Duodenal mucosa (tissue), 2 donors: ENCODE measurements around the gene EXOSC3.
A peak's percentile ranks its signal among the peaks of the same experiment; 100 is the strongest.
"Not testable (repeated sequence)": the region's sequence is repeated elsewhere in the genome, so short reads cannot be mapped to it uniquely, and the experiment has no call there.

Experiments
- H3K27ac ChIP-seq: one replicate; pipeline ENCODE4 v1.7.0; 2013; ENCODE audit warnings: low read depth, low read length
- H3K27me3 ChIP-seq, 2 donors: one replicate each; pipeline ENCODE4 v1.7.0; 2013; ENCODE audit warnings: low read length in 2 of 2, control low read depth in 1 of 2; ENCODE audit not compliant: insufficient read depth in 2 of 2, control insufficient read depth in 1 of 2
- H3K36me3 ChIP-seq, 2 donors: one replicate each; pipeline ENCODE4 v1.7.0; 2013; ENCODE audit warnings: low read length in 2 of 2, control low read depth in 1 of 2; ENCODE audit not compliant: insufficient read depth in 2 of 2, control insufficient read depth in 1 of 2
- H3K4me1 ChIP-seq, 2 donors: one replicate each; pipeline ENCODE4 v1.7.0; 2013; ENCODE audit warnings: low read length in 2 of 2, control low read depth in 1 of 2; ENCODE audit not compliant: insufficient read depth in 2 of 2, control insufficient read depth in 1 of 2
- H3K4me3 ChIP-seq, 2 donors: one replicate each; pipeline ENCODE4 v1.7.0; 2013; ENCODE audit warnings: low read length in 2 of 2, low read depth in 1 of 2
- H3K9ac ChIP-seq, 2 donors: one replicate each; pipeline ENCODE4 v1.7.0; 2013; ENCODE audit warnings: low read length in 2 of 2, low read depth in 1 of 2
- H3K9me3 ChIP-seq, 2 donors: one replicate each; pipeline ENCODE4 v1.7.0; 2013; ENCODE audit warnings: low read length in 2 of 2, control low read depth in 1 of 2; ENCODE audit not compliant: control insufficient read depth in 1 of 2

The EXOSC3 gene

DNA sequence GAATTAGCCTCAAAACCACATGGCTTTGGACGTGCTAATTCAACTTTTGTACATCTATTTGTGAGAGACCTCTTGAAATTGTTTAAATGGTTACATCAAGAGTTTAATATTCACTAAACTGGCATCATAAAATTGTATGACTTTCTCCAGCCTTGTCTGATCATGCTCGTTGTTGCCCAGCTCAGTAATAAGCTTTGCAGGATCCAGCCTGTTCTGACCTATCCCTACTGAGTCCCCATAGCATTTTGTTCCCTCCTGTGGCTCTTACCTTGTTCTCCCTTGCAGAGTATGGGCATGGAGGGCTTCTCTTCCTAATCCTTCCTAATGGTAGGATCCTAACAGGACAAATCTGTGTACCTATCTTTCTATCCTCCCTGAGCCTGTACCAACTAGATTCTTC lies 6.3 kb downstream of the EXOSC3 start:
- Histone ChIP-seq H3K4me3 (no peak overlapping the region), H3K9ac (no peak overlapping the region), H3K27me3 (no peaks in the 10 kb centered on the region), H3K4me1 (peaks cover 0 to 8% of the 10 kb centered on the region in 2 donors), H3K9me3 (no peaks in the 10 kb centered on the region), H3K36me3 (peaks cover 16 to 72% of the 10 kb centered on the region in 2 donors), H3K27ac (no peak overlapping the region)

DNA sequence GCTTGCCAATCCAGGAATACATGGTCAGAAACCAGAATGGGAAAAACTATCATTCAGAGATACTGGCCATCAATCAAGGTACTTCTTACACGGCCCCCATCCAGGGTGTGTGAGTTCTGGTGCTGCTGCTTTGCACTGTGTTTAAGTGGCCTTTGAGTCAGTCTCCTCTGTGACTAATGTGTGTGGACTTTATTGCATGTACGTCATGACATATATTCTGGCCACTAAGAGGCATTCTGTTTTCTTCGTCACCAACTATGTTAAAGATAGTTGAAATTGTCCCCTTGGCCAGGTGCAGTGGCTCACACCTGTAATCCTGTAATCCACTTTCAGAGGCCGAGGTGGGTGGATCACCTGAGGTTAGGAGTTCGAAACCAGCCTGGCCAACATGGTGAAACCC lies 8.5 kb downstream of the EXOSC3 start:
- Histone ChIP-seq H3K27me3 (no peaks in the 10 kb centered on the region), H3K9me3 (no peaks in the 10 kb centered on the region), H3K4me1 (no peaks in the 10 kb centered on the region), H3K9ac (no peak overlapping the region), H3K36me3 (peaks cover 16 to 68% of the 10 kb centered on the region in 2 donors), H3K27ac (no peak overlapping the region), H3K4me3 (no peak overlapping the region)

GRCh38 chr9:37775216-37775919 lies 9.5 kb downstream of the EXOSC3 start:
- H3K4me1 ChIP-seq, result no peaks in the 10 kb centered on the region
- H3K27ac ChIP-seq, result no peak overlapping the region
- H3K9ac ChIP-seq, result no peak overlapping the region
- H3K9me3 ChIP-seq, result no peaks in the 10 kb centered on the region
- H3K36me3 ChIP-seq, result peaks cover 20 to 68% of the 10 kb centered on the region in 2 donors
- H3K27me3 ChIP-seq, result no peaks in the 10 kb centered on the region
- no peak overlapping the region for H3K4me3 ChIP-seq

DNA sequence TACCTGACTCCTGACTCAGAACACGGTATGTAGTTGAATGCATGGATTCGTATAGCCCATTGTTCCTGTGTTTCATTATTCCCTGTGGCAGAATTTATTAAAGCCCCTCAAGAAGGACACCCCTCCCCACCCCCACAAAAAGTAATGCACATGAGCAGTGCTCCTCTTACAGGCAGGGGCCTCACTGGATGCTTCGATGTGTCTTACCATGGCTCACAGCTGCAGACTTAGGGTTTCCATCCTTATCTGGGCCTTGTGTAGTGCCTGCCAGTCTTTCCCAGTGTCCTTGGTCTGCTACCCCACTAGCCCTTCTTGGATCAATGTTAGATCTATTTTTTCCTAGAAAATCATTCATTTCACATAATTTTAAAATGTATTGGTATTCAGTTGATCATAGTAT lies 14.9 kb downstream of the EXOSC3 start:
- Histone ChIP-seq H3K36me3 (peaks cover 5 to 39% of the 10 kb centered on the region in 2 donors), H3K9me3 (no peaks in the 10 kb centered on the region), H3K27me3 (no peaks in the 10 kb centered on the region)

GRCh38 chr9:37769306-37769705 lies 15.6 kb downstream of the EXOSC3 start:
- Histone ChIP-seq H3K36me3 (peaks cover 5 to 43% of the 10 kb centered on the region in 2 donors), H3K27me3 (no peaks in the 10 kb centered on the region), H3K9me3 (no peaks in the 10 kb centered on the region), H3K27ac (no peak overlapping the region), H3K4me3 (no peak overlapping the region), H3K4me1 (no peaks in the 10 kb centered on the region), H3K9ac (no peak overlapping the region)

More for the DNA sequence above, 14.9 kb downstream of the EXOSC3 start:
- Histone ChIP-seq H3K9ac (no peak overlapping the region), H3K4me3 (no peak overlapping the region), H3K4me1 (no peaks in the 10 kb centered on the region), H3K27ac (no peak overlapping the region)

GRCh38 chr9:37765263-37765662 lies 19.6 kb downstream of the EXOSC3 start:
- not testable (repeated sequence) for H3K27ac ChIP-seq, H3K4me1 ChIP-seq, H3K9me3 ChIP-seq, H3K4me3 ChIP-seq, H3K27me3 ChIP-seq, H3K9ac ChIP-seq
- peaks cover 0 to 15% of the 10 kb centered on the region in 2 donors for H3K36me3 ChIP-seq

DNA sequence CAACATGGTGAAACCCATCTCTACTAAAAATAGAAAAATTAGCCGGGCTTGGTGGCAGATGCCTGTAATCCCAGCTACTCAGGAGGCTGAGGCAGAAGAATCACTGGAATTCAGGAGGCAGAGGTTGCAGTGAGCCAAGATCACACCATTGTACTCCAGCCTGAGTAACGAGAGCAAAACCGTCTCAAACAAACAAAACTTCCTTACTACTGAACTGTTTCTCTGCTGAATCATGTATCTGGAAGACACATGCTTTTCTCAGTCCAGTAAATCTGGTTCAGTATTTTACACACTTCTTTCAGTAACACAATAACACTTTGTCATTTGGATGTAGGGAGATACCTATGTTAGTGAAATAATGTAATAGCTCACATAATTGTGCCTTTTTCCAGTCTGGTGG lies 23.4 kb downstream of the EXOSC3 start:
- no peak overlapping the region for H3K9ac ChIP-seq
- H3K27me3 ChIP-seq, result no peaks in the 10 kb centered on the region
- H3K9me3 ChIP-seq, result no peaks in the 10 kb centered on the region
- H3K4me1 ChIP-seq, result no peaks in the 10 kb centered on the region
- peaks cover 0 to 4% of the 10 kb centered on the region in 2 donors for H3K36me3 ChIP-seq
- no peak overlapping the region for H3K4me3 ChIP-seq
- H3K27ac ChIP-seq, result no peak overlapping the region

DNA sequence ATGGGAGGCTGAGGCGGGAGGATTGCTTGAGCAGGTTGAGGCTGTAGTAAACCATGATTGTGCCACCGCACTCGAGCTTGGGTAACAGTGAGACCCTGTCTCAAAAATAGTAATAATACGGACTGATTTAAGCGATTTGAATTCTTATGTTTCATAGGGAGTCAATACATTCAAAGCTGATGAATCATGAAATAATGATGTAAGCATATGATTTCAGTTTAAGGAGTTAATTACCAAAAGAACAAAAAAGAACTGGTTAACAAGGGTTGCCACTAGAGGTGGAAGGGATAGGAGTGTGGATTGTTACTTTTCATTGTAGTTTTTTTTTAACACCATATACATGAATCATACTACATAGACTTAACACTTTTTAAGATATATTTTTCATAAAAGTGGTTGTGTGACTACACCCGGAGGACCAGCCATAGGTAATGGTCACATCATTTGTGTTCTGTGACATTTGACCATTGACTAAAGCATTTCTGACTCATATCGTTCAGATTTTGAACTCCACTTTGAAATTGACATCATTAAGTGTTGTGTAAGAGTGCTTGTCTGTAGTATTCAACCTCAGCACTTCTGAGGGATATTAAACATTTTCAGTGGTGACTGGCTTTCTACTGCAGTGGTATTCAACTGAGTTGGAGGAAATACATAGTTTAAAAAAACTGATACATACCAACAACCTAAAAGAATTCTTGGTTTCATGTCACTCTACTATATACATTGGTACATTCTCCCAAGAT lies 24.3 kb downstream of the EXOSC3 start:
- H3K36me3 ChIP-seq, result peaks cover 0 to 4% of the 10 kb centered on the region in 2 donors
- H3K9me3 ChIP-seq, result no peaks in the 10 kb centered on the region
- H3K4me1 ChIP-seq, result no peaks in the 10 kb centered on the region
- no peak overlapping the region for H3K9ac ChIP-seq
- no peak overlapping the region for H3K27ac ChIP-seq
- no peaks in the 10 kb centered on the region for H3K27me3 ChIP-seq
- H3K4me3 ChIP-seq, result no peak overlapping the region

GRCh38 chr9:37758747-37759146 lies 26.1 kb downstream of the EXOSC3 start:
- Histone ChIP-seq H3K4me3 (no peak overlapping the region), H3K9me3 (no peaks in the 10 kb centered on the region), H3K27me3 (no peaks in the 10 kb centered on the region), H3K36me3 (no peaks in the 10 kb centered on the region), H3K4me1 (peaks cover 8 to 14% of the 10 kb centered on the region in 2 donors), H3K27ac (no peak overlapping the region), H3K9ac (no peak overlapping the region)

GRCh38 chr9:37753489-37754190 lies 31.2 kb downstream of the EXOSC3 start, which contains the start of gene TRMT10B:
TSS of gene TRMT10B (plus strand) at chr9:37753805. CDS start at chr9:37761932, 8,127 bp downstream.
- Histone ChIP-seq H3K27me3 (no peaks in the 10 kb centered on the region), H3K4me1 (peaks cover 8 to 19% of the 10 kb centered on the region in 2 donors), H3K9me3 (no peaks in the 10 kb centered on the region), H3K4me3 (peak within 1 kb of the TSS; percentile 99), H3K27ac (peak within 1 kb of the TSS; percentile 58), H3K9ac (peak within 1 kb of the TSS; percentile 81 to 96), H3K36me3 (no peaks in the 10 kb centered on the region)
